Measurements from ENCODE around the gene ANKRD28.
"Not testable (repeated sequence)": the region's sequence is repeated elsewhere in the genome, so short reads cannot be mapped to it uniquely, and the experiment has no call there.

ANKRD28 gene

DNA sequence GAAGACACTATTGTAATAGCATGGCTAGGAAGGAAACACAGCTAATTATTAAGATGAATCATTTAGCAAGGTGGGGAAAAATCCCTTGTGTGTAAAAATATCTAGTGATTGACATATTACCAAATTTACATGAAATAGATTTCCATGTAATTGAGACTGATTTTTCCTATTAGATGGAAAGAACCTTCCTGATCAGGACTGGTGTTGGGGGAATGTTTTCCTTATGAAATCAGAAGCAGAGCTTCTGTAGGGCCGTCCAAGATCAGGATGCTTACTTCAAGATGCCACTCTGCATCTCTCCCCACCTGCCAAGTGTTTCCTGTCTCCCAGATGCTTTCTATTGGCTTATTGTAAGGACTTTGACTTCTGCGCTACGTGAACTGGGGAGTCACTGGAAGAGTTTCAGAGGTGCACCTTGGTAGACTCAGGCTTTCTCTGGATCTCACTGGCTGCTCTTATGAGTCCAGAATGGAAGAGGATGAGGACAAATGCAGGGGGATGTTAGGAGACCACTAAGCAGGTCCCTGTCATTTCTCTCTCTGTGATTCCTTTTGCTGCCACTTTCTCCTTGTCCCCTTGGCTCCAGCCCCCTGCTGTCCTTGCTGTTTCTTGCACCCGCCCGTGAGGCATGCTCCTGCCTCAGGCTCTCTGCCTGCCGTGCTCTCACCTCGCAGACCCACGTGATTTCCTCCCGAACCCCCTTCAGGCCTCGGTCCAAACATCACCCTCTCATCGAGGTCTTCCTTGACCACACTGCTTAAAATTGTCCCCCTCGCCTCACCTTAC is 166.2 kb downstream of the ANKRD28 start:
- DNase-seq: no peak

DNA sequence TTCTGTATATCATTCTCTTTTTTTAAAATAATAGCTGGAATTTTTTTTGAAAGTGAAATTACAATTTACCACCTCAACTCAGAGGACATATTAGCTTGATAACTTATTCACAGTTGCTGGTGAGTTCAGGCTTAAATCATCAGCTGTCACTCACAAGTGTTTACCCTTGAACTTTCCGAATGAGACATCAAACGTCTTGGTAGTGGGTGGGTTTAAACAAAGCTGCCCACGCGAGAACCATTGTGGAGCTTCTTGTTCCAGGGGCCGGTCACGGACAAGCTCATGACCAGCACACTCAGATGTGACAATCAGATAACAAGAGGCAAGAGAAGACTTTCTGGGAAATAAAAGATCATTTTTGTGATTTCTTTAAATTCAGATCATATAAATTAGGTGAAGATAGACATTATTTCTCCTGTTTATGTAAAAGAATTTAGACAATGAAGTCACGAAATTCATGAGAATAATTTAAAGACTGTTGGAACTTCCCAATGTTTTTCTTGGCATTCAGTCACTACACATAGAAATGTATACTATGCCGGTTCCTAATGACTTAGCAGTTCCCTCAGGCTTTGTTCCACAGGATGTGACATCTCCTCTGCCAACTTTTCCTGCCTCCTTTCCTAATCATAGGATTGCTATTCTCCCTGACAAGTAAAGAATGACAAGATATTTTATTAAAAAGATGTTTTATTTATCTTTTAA is 167.0 kb downstream of the ANKRD28 start:
- no peak for DNase-seq

- DNase-seq: peak; percentile 83
These were observed 167.8 kb downstream of the ANKRD28 start for GRCh38 chr3:15629860-15630597.

GRCh38 chr3:15628967-15629366 is 168.8 kb downstream of the ANKRD28 start:
- no peak for DNase-seq

DNA sequence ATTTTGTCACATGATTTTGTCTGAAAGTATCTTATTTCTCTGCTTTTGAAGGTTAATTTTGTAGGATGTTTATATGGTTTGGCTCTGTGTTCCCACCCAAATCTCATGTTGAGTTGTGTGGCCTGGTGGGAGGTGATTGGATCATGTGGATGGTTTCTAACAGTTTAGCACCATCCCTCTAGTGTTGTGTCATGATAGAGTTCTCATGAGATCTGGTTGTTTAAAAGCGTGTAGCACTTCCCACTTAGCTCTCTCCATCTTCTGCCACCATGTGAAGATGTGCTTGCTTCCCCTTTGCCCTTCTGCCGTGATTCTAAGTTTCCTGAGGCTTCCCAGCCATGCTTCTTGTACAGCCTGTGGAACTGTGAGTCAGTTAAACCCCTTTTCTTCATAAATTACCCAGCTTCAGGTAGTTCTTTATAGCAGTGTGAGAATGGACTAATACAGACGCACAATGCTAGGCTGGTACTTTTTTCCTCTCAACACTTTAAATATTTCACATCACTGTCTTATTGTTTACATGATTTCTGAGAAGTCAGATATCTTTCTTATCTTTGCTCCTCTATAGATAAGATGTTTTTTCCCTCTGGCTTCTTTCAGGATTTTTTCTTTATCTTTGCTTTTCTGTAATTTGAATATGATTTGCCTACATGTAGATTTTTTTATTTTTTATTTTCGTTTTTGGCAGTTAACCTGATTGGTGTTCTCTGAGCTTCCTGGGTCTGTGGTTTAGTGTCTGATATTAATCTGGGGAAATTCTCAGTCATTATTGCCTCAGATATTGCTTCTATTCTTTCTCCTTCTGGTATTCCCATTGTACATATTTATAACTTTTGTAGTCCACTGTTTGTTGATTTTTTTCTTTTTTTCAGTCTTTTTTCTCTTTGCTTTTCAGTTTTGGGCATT is 174.0 kb downstream of the ANKRD28 start:
- peak; percentile 53 for DNase-seq

- not testable (repeated sequence) for DNase-seq
These were observed 177.9 kb downstream of the ANKRD28 start for GRCh38 chr3:15619659-15620464.
